GM10266 (cell line): ENCODE results near the gene THAP4.

Source experiments
- DNase-seq: peaks from one replicate; pipeline ENCODE4 v3.0.0; 2012; ENCODE audit errors: extremely low spot score
- TF ChIP-seq, protein P1 (sequence below): IDR thresholded peaks from 2 replicates; pipeline ENCODE4 v1.5.1; 2012; ENCODE audit warnings: mild to moderate bottlenecking, low read depth; ENCODE audit not compliant: control insufficient read depth, insufficient read depth; ENCODE audit errors: missing control alignments

THAP4 gene

DNA sequence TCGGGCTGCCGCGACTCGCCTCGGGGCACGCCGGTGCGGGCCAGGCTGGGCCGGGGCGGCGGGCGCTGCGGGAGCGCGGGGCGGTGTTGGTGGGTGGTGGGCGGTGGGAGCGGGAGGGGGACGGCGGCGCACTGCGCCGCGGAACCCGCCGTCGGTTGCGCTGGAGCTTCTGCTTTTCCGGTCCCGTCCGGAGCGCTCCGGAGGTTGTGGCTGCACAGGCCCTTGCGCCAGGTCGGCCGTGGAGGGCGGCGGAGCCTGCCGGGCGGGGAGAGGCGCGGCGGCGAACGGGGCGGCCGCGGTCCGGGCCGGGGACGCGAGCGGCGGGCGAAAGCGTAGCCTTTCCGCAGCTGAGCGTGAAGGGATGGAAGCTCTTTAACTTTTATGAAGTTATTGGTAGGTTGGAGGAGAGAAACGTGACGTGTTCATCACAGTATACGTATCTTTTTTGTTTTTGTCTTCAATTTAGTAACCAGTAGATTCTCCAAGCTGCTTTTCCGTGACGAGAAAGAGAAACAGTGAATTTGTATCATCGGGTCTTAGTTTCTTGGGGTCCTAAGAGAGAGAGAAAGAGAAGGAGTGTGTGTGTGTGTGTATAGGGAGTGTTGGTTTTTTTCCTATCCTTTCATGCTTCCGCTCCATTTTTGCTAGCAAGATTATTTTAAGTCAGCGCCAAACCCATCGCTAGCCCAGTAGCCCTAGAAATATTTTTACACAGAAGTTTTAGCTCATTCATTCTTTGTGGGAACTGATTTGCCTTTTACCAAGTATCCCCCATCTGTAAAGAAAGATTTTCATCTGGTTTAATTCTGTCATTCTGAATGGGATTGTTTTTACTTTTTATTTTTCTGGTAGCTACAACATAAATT lies 1.1 kb upstream of the THAP4 start:
- no peak for DNase-seq
- TF ChIP-seq, protein P1, sequence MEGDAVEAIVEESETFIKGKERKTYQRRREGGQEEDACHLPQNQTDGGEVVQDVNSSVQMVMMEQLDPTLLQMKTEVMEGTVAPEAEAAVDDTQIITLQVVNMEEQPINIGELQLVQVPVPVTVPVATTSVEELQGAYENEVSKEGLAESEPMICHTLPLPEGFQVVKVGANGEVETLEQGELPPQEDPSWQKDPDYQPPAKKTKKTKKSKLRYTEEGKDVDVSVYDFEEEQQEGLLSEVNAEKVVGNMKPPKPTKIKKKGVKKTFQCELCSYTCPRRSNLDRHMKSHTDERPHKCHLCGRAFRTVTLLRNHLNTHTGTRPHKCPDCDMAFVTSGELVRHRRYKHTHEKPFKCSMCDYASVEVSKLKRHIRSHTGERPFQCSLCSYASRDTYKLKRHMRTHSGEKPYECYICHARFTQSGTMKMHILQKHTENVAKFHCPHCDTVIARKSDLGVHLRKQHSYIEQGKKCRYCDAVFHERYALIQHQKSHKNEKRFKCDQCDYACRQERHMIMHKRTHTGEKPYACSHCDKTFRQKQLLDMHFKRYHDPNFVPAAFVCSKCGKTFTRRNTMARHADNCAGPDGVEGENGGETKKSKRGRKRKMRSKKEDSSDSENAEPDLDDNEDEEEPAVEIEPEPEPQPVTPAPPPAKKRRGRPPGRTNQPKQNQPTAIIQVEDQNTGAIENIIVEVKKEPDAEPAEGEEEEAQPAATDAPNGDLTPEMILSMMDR = no peak

DNA sequence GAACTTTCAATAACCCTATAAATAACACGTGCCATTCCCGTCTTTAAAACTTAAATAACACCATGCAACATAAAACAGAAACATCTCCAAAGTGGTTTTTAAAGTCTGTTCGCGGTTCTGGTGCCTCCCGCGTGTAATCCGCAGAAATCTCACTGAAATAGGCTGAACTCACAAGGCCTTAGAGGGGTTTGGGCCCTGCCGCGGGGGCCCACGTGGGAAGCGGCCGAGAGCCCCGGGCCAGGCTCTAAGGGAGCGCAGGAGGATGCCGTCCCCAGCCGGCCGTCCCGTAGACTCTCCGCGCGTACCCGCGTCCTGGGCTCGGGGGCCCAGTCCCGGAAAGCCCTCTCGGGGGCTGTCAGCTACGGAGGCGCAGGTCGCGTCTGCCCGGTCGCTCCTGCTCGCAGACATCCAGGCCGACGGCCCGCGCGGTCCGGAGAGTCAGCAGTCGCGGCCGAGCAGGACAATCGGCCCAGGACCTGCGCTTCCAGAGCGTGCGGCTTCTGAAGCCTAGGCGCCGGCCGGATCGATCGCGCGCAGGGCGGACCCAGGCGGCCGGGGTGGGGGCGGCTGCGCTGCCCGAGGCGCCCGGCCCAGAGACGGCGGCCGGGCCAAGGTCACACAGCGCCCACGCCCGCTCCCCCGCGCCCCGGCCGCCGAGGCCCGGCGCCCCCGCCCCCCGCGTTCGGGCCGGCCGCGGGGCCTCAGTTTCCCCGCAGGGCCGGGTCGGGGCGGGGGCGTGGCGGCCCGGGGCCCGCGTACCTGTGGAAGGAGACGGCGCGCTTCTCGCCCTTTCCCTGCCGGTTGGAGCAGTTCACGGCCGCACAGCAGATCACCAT lies 558 bp downstream of the THAP4 start:
- DNase-seq = peak; percentile 76
- TF ChIP-seq, protein P1 = no peak

DNA sequence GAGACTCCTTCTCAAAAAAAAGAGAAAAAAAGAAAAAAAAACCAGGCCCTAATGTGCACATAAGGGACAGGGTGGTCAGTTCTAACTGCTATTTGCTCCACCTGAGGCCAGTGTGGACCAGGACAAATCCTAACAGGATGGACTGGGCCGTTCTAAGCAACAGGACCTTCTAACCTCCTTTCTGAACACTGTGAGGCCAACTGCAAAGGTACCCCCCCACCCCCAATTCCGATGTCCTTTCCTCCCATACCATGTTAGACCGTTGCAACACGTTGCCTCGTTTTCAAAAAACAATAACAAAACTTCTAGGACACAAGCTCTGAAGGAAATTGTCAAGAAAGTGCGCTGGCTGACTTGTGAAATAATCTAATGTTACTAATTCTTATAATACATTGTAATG lies 1.2 kb downstream of the THAP4 start:
- no peak for DNase-seq
- TF ChIP-seq, protein P1 = no peak

DNA sequence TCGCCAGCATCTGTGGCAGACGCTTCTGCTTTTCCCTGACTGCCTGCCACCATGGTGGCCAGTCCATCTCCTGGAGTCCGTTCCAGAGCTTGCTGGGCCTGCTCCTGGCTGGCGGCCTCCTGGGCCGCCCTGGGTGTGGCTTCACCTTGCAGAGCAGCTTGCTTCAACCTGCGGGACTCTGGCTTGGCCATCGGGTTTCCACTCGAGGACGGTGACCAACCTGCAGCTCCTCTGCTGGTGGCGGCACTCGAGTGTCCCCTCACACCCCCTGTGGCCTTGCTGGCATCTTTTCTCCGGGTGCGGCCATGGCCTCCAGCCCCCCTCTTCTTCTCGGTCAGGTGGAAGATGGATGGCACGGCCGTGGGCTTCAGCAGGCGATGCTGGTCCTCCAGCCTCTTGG lies 3.4 kb downstream of the THAP4 start:
- no peak for DNase-seq
- TF ChIP-seq, protein P1 = no peak

DNA sequence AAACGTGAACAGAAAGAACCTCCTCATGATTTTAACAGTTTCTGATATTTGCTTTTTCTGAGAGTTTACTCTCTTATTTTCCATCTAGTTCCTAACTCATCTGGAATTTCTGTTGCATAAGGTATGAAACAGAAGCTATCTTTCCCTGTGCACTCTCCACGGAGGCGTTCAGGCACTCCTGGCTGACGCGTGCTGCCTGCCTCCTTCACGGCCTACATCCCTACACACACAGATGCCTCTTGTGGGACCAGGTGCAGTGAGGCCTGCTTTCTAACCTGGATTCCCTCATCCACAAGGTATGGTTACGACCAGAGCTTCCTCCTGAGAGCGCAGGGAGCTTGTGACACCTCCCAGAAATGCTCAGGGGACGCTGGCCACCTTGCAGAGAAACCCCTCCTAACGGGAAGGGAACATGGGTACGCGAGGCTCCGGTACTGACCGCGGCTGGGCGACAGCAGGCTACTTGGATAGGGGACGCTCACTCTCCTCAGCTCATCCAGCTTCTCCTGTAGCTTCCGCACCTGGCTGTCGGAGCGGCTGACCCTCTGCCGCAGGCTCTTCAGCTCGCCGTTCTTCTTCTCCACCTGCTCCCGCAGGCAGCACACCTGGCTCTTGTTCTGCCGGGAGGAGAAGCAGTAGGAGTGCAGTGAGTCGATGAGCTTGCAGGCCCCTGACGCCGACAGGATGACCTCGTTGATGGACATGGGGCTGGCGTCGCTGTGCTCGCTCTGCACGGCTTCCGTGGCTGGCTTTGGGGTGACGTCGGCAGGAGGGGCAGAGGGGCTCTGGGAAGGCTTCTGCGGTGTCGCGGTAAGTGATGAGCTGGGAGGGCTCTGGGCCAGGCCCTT lies 4.3 kb downstream of the THAP4 start:
- TF ChIP-seq, protein P1 = no peak
- no peak for DNase-seq

DNA sequence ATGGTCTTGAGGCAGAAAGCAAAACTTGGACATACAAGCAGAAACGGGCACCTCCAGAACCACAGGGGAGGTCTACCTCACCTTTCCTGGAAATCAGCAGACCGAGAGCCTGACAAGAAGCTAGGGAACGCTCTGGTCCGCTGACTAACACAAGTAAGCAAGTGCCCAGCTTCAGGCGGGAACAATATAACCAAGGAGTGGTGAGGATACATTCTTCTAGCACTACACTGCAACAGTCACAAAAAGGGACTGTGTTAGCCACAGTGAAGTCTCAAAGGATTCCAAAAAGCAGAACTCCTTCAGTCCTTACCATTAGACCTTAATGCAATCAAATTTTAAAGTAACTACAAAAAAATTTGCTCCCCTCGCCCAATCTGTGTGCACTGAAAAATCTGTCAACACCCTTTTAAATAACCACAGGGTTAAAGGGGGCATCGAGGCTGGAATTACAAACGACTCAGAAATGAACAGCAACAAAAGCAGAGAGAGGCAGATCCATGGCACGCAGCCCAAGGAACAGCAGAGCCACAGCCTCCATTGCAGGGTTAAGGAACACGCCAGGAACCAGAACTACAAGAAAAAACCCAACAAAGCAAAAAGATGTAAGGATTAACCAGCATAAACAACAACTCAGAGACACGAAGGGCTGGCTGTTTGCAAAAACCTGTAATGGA lies 7.1 kb downstream of the THAP4 start:
- no peak for DNase-seq
- TF ChIP-seq, protein P1 = no peak
